ENCODE results near the gene C1orf159. TPM values are rescaled to one million over a fixed set of nuclear protein-coding genes. Genes with fewer than 3 reads are reported as not detected.

C1orf159 gene
- total and polyA plus RNA-seq, 10 of the 15 experiments (the other 5 are each of a cell fraction or from before 2014, with no cell fraction given) = 0.11 to 23.4 (median 8.0) TPM

DNA sequence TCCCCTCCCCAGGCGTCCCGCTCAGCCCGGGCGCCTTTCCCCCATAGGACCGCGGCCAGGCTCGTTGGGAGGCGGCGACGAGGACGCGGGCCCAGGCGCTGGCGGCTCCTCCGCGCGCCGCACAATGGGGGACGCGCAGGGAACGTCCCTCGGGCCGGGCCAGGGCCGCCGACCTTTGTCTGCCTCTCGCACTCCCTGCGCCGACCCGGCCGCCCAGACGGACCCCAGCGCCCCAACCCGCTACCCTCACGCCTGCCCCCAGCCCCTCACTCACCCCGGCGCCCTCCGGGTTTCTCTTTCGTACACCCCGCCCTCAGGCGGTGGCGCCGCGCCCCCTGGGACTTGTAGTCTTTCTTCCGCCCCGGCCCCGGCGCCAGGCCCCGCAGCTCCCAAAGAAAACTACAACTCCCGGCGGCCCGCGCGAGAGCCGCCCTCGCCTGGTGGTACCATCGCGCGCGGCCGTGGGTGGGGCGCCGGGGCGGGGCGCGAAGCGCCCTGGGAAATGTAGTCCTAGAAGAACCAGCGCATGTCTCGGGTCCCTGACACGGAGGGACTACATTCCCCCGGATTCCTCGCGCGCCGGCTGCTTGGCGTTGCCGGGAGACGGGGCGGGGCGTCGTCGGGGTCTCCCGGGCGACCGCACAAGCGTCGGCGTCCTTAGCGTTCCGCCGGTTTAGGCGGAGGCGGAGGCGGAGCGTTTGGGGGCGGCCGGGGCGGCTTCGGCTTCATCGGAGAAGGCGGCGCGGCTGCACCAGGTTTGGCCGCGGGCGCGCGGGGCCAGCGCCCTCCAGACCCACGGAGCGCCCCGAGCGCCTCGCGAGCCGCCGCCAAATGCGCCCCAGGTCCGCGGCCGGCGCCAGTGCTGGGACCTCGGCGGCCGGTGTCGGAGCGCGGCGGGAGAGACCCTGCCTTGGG is at the start of gene C1orf159 (continued):
- TF ChIP-seq PML (IDR thresholded peaks at IDR 0.05; ENCODE audit: low read length) (no peak), HCFC1 (IDR thresholded peaks at IDR 0.05; ENCODE audit: low read length) (peak; percentile 99), NR2C2 (IDR thresholded peaks at IDR 0.05; ENCODE audit: borderline replicate concordance, control insufficient read depth, insufficient read length, low read depth) (no peak), SPI1 (IDR thresholded peaks at IDR 0.05; ENCODE audit: borderline replicate concordance, insufficient read depth, low read depth, low read length) (no peak), SMAD5 (IDR thresholded peaks at IDR 0.05; ENCODE audit: low read depth) (no peak), POLR2AphosphoS2 (IDR thresholded peaks at IDR 0.05; ENCODE audit: low read depth, low read length) (no peak), IKZF2 (IDR thresholded peaks at IDR 0.05) (no peak), CHD1 (IDR thresholded peaks at IDR 0.05; ENCODE audit: low read depth, low read length) (no peak), TCF3 (IDR thresholded peaks at IDR 0.05; ENCODE audit: borderline replicate concordance, insufficient read depth, low read depth, low read length) (no peak), NRF1 (conservative IDR thresholded peaks at IDR 0.05; ENCODE audit: low read depth, low read length) (no peak), SREBF2 (IDR thresholded peaks at IDR 0.05; ENCODE audit: low read length) (peak; percentile 43; the same call in 1 of the 2 replicates), CEBPB (IDR thresholded peaks at IDR 0.05; ENCODE audit: borderline replicate concordance in 1 of 2, low read depth in 2 of 2, low read length in 2 of 2) (no peak), POU2F2 (IDR thresholded peaks at IDR 0.05; ENCODE audit: borderline replicate concordance, low read depth, low read length) (no peak), RB1 (IDR thresholded peaks at IDR 0.05; ENCODE audit: borderline replicate concordance) (peak; percentile 46; the same call in 1 of the 2 replicates), IRF4 (IDR thresholded peaks at IDR 0.05; ENCODE audit: low read depth, low read length) (no peak), CBX5 (IDR thresholded peaks at IDR 0.05; ENCODE audit: low read depth) (no peak), ASH2L (IDR thresholded peaks at IDR 0.05; ENCODE audit: borderline replicate concordance, low read depth) (no peak), RUNX3 (IDR thresholded peaks at IDR 0.05; ENCODE audit: low read length) (no peak), LARP7 (IDR thresholded peaks at IDR 0.05) (peak; percentile 84), ESRRA (IDR thresholded peaks at IDR 0.05; ENCODE audit: low read length) (no peak), NR2F1 (conservative IDR thresholded peaks at IDR 0.05) (peak; percentile 46), NR2C1 (IDR thresholded peaks at IDR 0.05) (peak; percentile 93), ZNF622 (IDR thresholded peaks at IDR 0.05) (no peak), RBBP5 (conservative IDR thresholded peaks at IDR 0.05) (no peak), RAD51 (IDR thresholded peaks at IDR 0.05) (no peak)
- TF ChIP-seq, protein P1, sequence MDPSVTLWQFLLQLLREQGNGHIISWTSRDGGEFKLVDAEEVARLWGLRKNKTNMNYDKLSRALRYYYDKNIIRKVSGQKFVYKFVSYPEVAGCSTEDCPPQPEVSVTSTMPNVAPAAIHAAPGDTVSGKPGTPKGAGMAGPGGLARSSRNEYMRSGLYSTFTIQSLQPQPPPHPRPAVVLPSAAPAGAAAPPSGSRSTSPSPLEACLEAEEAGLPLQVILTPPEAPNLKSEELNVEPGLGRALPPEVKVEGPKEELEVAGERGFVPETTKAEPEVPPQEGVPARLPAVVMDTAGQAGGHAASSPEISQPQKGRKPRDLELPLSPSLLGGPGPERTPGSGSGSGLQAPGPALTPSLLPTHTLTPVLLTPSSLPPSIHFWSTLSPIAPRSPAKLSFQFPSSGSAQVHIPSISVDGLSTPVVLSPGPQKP (IDR thresholded peaks at IDR 0.05; ENCODE audit: low read depth, low read length) = no peak
- TF ChIP-seq, protein P2, sequence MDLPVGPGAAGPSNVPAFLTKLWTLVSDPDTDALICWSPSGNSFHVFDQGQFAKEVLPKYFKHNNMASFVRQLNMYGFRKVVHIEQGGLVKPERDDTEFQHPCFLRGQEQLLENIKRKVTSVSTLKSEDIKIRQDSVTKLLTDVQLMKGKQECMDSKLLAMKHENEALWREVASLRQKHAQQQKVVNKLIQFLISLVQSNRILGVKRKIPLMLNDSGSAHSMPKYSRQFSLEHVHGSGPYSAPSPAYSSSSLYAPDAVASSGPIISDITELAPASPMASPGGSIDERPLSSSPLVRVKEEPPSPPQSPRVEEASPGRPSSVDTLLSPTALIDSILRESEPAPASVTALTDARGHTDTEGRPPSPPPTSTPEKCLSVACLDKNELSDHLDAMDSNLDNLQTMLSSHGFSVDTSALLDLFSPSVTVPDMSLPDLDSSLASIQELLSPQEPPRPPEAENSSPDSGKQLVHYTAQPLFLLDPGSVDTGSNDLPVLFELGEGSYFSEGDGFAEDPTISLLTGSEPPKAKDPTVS (IDR thresholded peaks at IDR 0.05; ENCODE audit: low read depth, low read length) = no peak
- TF ChIP-seq, protein P3, sequence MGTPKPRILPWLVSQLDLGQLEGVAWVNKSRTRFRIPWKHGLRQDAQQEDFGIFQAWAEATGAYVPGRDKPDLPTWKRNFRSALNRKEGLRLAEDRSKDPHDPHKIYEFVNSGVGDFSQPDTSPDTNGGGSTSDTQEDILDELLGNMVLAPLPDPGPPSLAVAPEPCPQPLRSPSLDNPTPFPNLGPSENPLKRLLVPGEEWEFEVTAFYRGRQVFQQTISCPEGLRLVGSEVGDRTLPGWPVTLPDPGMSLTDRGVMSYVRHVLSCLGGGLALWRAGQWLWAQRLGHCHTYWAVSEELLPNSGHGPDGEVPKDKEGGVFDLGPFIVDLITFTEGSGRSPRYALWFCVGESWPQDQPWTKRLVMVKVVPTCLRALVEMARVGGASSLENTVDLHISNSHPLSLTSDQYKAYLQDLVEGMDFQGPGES (IDR thresholded peaks at IDR 0.05) = no peak

Data from GM12878 (cell line).